HG02852 (cell line): ENCODE results near the gene COQ5.

Experiments
- ATAC-seq: cut with Tn5 transposase; IDR thresholded peaks from one replicate; pipeline ENCODE4 v1.9.1; 2021; ENCODE audit warnings: mild to moderate bottlenecking, moderate library complexity; ENCODE audit not compliant: unreplicated experiment

The COQ5 gene

DNA sequence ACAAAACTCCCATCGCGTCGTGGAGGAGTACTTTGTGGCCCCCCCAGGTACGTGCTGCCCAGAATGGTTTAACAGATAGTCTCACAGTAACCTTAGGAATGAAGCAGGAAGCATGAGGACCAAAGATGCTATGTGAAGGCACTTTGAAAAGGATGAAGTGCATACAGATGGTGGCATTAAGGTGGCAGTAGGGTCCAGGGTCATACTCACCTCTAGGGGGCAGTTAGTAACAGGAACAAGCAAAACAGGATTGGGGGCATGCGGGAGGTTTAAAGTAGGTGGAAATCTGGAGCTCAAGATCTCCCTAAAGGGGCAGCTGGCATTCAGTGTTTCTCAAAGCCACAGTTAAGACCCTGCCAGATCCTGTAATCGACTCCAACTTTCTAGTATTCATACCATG, 71.8 kb downstream of the COQ5 start:
- ATAC-seq: no peak

- no peak for ATAC-seq
These were observed 73.7 kb downstream of the COQ5 start for GRCh38 chr12:120455302-120455701.

DNA sequence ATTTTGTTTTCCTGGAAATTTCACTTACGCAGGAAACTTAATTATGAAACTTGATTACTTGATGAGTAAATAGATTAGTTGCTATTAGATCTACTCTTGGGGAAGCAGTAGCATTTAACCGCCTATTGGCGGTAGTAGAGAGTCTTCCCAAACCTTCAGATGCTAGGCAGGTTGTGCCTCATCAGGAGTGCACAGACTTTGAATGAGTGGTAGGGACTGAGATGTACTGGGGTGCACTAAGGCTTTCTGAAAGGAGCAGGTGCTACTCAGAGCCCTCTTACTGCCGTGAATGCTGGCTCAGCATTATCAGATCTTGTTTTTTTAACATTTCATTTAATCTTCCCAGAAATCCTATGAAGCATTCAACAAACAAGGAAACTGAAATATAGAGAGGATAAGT, 75.0 kb downstream of the COQ5 start:
- ATAC-seq: no peak
